A673 (cell line): ENCODE results near the gene DPP7.

ENCODE experiments used
- CTCF ChIP-seq: fragments of 300-800, 200-600 bp; sonication (generic); conservative IDR thresholded peaks from 2 replicates; pipeline ENCODE4 v1.5.1; 2017; ENCODE audit warnings: low read depth, mild to moderate bottlenecking, antibody characterized with exemption, low read length, moderate library complexity, mixed read lengths
- EZH2 ChIP-seq: fragments of 200-600 bp; sonication (generic); IDR thresholded peaks from 2 replicates; pipeline ENCODE4 v1.6.1; 2017; ENCODE audit warnings: borderline replicate concordance, low read depth, mild to moderate bottlenecking, mixed read lengths, antibody characterized with exemption, low read length; ENCODE audit not compliant: poor library complexity, severe bottlenecking

- TF ChIP-seq CTCF, result no peak
- no peak for TF ChIP-seq EZH2
Measured at GRCh38 chr9:137148242-137148641, 33.7 kb upstream of the DPP7 start.
